Measurements from ENCODE around the gene OBP2B. TPM values are rescaled to one million over a fixed set of nuclear protein-coding genes. Genes with fewer than 3 reads are reported as not detected.

The OBP2B gene
- total RNA-seq, 1 donor from 2014 or later: not detected

GRCh38 chr9:133202688-133203453, 6.2 kb downstream of the OBP2B start:
- H3K27ac ChIP-seq: no peak overlapping the region
- intact Hi-C loops (cut with DNase I): no loop called here
- DNase-seq (ENCODE audit: extremely low spot score in 2 of 2): no peak
- no peaks in the 10 kb centered on the region for H3K27me3 ChIP-seq
- no peaks in the 10 kb centered on the region for H3K36me3 ChIP-seq
- TF ChIP-seq POLR2A (IDR thresholded peaks at IDR 0.05) (no peak), CTCF (IDR thresholded peaks at IDR 0.05) (no peak), POLR2AphosphoS5 (IDR thresholded peaks at IDR 0.05; ENCODE audit: insufficient read depth in 1 of 2, low read depth in 1 of 2) (no peak)
- H3K9me3 ChIP-seq: no peaks in the 10 kb centered on the region
- H3K4me3 ChIP-seq: no peak overlapping the region
- no peaks in the 10 kb centered on the region for H3K4me1 ChIP-seq

- no peak overlapping the region for H3K27ac ChIP-seq
- H3K4me1 ChIP-seq: no peaks in the 10 kb centered on the region
- no peaks in the 10 kb centered on the region for H3K36me3 ChIP-seq
- TF ChIP-seq POLR2AphosphoS5 (IDR thresholded peaks at IDR 0.05; ENCODE audit: insufficient read depth in 1 of 2, low read depth in 1 of 2): no peak
- no peak for TF ChIP-seq CTCF (IDR thresholded peaks at IDR 0.05)
- no peak for TF ChIP-seq POLR2A (IDR thresholded peaks at IDR 0.05)
- intact Hi-C loops (cut with DNase I): no loop called here
- H3K9me3 ChIP-seq: no peaks in the 10 kb centered on the region
- no peak overlapping the region for H3K4me3 ChIP-seq
- no peaks in the 10 kb centered on the region for H3K27me3 ChIP-seq
- no peak for DNase-seq (ENCODE audit: extremely low spot score in 2 of 2)
Observed at GRCh38 chr9:133202145-133202513, 6.9 kb downstream of the OBP2B start.

- H3K4me1 ChIP-seq: no peaks in the 10 kb centered on the region
- no peaks in the 10 kb centered on the region for H3K27me3 ChIP-seq
- H3K4me3 ChIP-seq: no peak overlapping the region
- DNase-seq (ENCODE audit: extremely low spot score in 2 of 2): no peak
- no peaks in the 10 kb centered on the region for H3K9me3 ChIP-seq
- no peak overlapping the region for H3K27ac ChIP-seq
- TF ChIP-seq CTCF (IDR thresholded peaks at IDR 0.05) (no peak), POLR2A (IDR thresholded peaks at IDR 0.05) (no peak), POLR2AphosphoS5 (IDR thresholded peaks at IDR 0.05; ENCODE audit: insufficient read depth in 1 of 2, low read depth in 1 of 2) (no peak)
- no peaks in the 10 kb centered on the region for H3K36me3 ChIP-seq
- intact Hi-C loops (cut with DNase I): no loop called here
Observed at GRCh38 chr9:133201424-133202144, 7.5 kb downstream of the OBP2B start.

GRCh38 chr9:133200631-133201030, 8.4 kb downstream of the OBP2B start:
- H3K4me1 ChIP-seq: no peaks in the 10 kb centered on the region
- intact Hi-C loops (cut with DNase I): no loop called here
- DNase-seq (ENCODE audit: extremely low spot score in 2 of 2): no peak
- no peaks in the 10 kb centered on the region for H3K27me3 ChIP-seq
- no peaks in the 10 kb centered on the region for H3K9me3 ChIP-seq
- TF ChIP-seq POLR2A (IDR thresholded peaks at IDR 0.05) (no peak), CTCF (IDR thresholded peaks at IDR 0.05) (no peak), POLR2AphosphoS5 (IDR thresholded peaks at IDR 0.05; ENCODE audit: insufficient read depth in 1 of 2, low read depth in 1 of 2) (no peak)
- no peak overlapping the region for H3K27ac ChIP-seq
- no peak overlapping the region for H3K4me3 ChIP-seq
- H3K36me3 ChIP-seq: no peaks in the 10 kb centered on the region

Measured in vagina (tissue), 2 donors.